Brain microvascular endothelial cell (primary cell): Measurements from ENCODE around the gene MRPS23.

Source experiments
- DNase-seq: peaks from one replicate; pipeline ENCODE4 v3.0.0-alpha.2; 2020
- H3K27ac ChIP-seq: fragments of 250-450 bp; sonication (Bioruptor Pico); 2 replicates; pipeline ENCODE4 v1.5.1; 2020; ENCODE audit warnings: mild to moderate bottlenecking, moderate library complexity
- H3K27me3 ChIP-seq: fragments of 250-450 bp; sonication (Bioruptor Pico); replicated peaks from 2 replicates; pipeline ENCODE4 v1.5.1; 2020; ENCODE audit warnings: mild to moderate bottlenecking
- H3K36me3 ChIP-seq: fragments of 250-450 bp; sonication (Bioruptor Pico); replicated peaks from 2 replicates; pipeline ENCODE4 v1.5.1; 2020; ENCODE audit warnings: mild to moderate bottlenecking
- H3K4me3 ChIP-seq: 2 replicates; pipeline ENCODE4 v1.5.1; 2011; ENCODE audit warnings: low read depth, mild to moderate bottlenecking, control low read depth, low read length, moderate library complexity
- in situ Hi-C: cut with HindIII; loops from 2 replicates; pipeline ENCODE4 v1.10.0; 2017; ENCODE audit warnings: low sequenced_read_pairs, low pct_ligation_motif_present
- TF ChIP-seq, protein P1 (sequence below): IDR thresholded peaks from 2 replicates; pipeline ENCODE4 v1.5.1; 2011; ENCODE audit warnings: low read depth, mild to moderate bottlenecking, moderate library complexity, low read length, control low read depth, inconsistent platforms; ENCODE audit errors: missing control alignments

MRPS23 gene

DNA sequence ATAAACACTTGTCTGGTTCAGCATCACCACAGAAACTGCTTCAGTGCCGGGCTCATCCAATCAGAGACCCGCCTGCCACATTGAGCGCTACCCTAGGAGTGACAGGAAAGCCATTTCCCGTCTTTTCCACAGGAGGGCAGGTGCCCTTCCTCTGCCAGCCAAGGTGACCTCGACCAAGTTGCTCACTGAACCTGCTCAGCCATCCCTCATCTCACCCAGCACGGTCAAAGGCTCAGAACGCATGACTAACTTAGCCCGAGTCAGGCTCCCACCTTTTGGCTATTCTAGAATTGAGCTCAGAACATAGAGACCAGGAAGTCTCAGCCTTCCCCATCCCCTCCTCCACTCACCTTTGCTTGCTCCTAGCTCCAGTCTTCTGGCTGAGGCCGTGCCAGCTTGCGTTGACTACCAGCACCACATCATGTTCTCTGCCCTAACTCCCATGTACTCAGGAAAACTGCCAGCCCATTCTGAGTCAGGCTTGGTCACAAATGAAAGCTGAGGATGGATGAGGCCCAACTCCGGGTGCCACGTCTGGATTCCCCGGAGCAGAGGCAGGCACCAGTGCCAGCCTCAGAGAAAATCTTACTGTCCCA lies 15.6 kb downstream of the MRPS23 start:
- H3K27ac ChIP-seq = no peak overlapping the region
- DNase-seq = no peak
- in situ Hi-C loops = no loop called here
- H3K27me3 ChIP-seq = no peaks in the 10 kb centered on the region
- H3K36me3 ChIP-seq = peaks cover 9% of the 10 kb centered on the region
- no peak overlapping the region for H3K4me3 ChIP-seq
- TF ChIP-seq, protein P1, sequence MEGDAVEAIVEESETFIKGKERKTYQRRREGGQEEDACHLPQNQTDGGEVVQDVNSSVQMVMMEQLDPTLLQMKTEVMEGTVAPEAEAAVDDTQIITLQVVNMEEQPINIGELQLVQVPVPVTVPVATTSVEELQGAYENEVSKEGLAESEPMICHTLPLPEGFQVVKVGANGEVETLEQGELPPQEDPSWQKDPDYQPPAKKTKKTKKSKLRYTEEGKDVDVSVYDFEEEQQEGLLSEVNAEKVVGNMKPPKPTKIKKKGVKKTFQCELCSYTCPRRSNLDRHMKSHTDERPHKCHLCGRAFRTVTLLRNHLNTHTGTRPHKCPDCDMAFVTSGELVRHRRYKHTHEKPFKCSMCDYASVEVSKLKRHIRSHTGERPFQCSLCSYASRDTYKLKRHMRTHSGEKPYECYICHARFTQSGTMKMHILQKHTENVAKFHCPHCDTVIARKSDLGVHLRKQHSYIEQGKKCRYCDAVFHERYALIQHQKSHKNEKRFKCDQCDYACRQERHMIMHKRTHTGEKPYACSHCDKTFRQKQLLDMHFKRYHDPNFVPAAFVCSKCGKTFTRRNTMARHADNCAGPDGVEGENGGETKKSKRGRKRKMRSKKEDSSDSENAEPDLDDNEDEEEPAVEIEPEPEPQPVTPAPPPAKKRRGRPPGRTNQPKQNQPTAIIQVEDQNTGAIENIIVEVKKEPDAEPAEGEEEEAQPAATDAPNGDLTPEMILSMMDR = peak; percentile 26

DNA sequence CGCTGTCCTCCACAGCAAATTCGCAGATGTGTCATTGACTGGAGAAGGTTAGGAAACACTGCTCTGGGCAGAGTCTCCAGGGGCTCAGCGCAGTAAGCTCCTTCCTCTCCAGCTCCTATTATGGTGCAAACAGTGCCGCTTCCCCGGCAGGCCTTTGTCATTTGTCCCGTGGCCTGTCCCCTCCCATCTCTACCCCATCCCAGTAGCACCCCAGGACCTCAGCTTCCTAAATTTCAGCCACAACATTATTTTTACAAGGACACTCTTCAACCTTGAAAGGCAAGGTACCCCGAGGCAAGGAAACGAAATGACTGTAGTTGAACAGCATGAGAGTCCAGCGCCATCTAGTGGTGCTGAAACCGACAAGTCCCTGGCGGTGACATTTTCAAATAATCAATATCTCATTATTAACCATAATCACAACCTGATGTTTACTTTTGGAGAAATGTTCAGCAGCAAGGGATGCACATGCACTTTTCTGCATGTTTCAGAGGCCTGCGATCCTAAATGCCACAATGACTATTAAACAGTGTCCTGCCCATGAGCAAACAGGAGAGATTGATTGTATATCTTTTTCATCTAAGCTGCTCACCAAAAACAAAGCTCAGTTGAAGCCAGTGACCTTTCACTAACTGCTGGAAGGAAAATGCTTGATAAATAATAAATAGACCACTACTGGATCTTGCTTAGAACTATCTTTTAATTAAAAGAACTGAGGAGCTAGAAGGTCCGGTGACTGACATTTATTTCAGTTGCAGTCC lies 16.5 kb downstream of the MRPS23 start:
- H3K27ac ChIP-seq = no peak overlapping the region
- H3K4me3 ChIP-seq = peak overlapping the region; percentile 50
- DNase-seq = peak; percentile 59
- in situ Hi-C loops = no loop called here
- no peaks in the 10 kb centered on the region for H3K27me3 ChIP-seq
- TF ChIP-seq, protein P1 = peak; percentile 93
- peaks cover under 1% of the 10 kb centered on the region for H3K36me3 ChIP-seq

DNA sequence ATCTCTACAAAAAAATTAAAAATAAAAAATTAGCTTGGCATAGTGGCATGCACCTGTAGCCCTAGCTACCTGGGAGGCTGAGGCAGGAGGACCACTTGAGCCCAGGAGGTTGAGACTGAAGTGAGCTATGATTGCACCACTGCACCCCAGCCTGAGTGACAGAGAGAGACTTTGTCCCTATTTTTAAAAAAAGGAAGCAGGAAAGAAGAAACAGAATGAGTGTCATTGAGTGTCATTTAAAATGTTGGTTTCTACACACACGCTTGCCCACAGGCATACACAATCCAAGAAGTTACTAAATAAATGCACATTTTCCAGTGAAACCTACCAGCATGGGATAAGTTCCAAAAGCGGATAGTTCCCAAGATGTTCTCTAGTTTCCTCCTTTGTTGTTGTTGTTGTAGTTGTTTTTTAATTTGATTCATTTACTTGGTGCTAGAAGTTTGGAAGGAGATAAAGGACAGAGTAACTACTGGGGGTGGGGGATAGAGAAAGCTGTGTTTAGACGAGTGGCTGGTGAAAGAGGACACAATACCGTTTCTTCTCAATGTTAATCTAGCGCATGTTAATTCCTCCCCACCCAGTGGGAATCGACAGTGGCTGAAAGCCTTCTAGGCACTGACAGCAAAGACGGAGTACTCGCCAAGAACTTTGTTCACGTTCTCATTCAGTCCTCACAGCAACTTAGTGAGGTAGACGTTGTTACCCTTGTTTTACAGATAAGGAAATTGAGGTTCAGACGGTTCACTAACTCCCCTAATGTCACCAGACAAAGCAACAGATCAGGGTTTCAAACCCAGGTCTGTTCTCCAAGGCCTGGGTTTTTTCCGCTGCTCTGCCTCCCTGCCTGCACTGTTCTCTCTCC lies 17.3 kb downstream of the MRPS23 start:
- Histone ChIP-seq H3K4me3 (no peak overlapping the region), H3K27ac (no peak overlapping the region)

DNA sequence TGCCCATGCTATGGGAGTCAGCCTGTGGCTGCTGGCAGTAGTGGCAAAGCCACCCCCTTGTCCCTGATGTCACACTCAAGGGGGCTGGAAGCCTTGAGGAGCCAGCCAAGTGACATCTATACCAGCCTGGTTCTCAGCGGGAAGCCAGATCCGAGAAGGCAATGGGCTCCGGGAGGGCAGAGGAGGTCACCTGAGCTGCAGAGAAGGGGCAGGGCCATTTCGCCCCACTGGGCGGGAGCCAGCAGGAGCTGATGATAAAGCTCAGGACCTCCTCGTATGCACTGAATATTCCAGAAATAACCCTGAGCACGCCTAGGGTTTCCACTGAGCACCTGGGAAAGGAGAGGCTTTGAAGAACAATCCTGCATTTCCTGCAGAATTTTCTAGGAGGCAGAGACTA lies 19.0 kb downstream of the MRPS23 start:
- no peak overlapping the region for H3K27ac ChIP-seq
- in situ Hi-C loops = no loop called here
- no peak overlapping the region for H3K4me3 ChIP-seq
- no peaks in the 10 kb centered on the region for H3K27me3 ChIP-seq
- no peaks in the 10 kb centered on the region for H3K36me3 ChIP-seq
- DNase-seq = no peak
- TF ChIP-seq, protein P1 = no peak

More for the DNA sequence above, 17.3 kb downstream of the MRPS23 start:
- TF ChIP-seq, protein P1 = no peak
- DNase-seq = no peak
- Histone ChIP-seq H3K36me3 (no peaks in the 10 kb centered on the region), H3K27me3 (no peaks in the 10 kb centered on the region)
- in situ Hi-C loops = no loop called here

DNA sequence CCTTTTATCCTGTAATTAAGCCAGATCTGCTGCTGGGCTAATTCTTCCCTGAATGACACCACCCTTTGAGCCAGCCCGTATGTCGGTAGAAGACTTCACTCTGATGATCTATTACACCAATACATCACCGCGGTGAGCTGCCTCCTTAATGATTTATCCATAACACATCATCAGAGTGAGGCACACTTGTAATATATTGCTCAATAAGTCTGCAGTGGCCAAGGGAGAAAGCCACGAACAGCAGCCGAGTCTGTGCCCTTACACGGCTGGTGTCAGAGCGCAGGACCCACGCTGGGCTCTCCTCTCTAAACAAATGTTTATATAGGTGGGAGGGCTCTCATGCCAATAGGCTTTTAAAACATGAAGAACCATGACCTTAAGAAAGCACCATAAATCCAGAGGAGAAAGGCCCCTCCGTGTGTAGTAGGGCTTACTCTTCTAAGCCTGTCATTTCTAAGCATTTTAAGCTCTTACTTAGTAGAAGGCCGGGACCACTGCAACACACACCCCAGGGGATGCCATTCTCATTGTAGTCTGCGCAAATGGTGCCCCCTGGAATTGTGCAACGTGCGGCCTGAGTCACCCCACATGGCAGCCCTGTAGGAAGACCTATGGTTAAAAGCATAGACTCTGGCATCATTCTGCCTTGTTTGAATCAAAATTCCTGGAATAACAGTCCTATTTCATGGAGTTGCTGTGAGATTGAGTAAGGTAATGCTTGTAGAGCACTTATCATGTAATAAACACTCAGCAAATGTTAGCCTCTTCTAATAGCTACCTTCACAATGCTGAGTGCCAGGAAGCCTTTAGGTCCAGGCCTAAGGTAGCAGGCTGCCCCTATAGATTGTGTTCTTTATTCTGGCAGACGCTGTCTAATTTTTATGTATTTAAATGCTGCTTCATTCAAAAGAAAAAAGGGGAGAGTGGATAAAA lies 26.1 kb downstream of the MRPS23 start:
- in situ Hi-C loops = no loop called here
- H3K36me3 ChIP-seq = no peaks in the 10 kb centered on the region
- DNase-seq = no peak
- TF ChIP-seq, protein P1 = no peak
- H3K4me3 ChIP-seq = no peak overlapping the region
- no peak overlapping the region for H3K27ac ChIP-seq
- H3K27me3 ChIP-seq = no peaks in the 10 kb centered on the region
